Activated CD4-positive, alpha-beta memory T cell treated with anti-CD3 and anti-CD28 coated beads for 36 hours (primary cell): ENCODE data around the gene TXNDC5. TPM values are rescaled to one million over a fixed set of nuclear protein-coding genes. Genes with fewer than 3 reads are reported as not detected.
"Not testable (repeated sequence)": the region's sequence is repeated elsewhere in the genome, so short reads cannot be mapped to it uniquely, and the experiment has no call there.

ENCODE experiments used
- CTCF ChIA-PET: fragments of 350-600 bp; sonication (Branson Sonifier 250); formaldehyde crosslinking; loops from one replicate; lab custom pipeline; 2021; ENCODE audit warnings: antibody characterized with exemption, inconsistent platforms; lab: Charles Lee
- POLR2A ChIA-PET: fragments of 350-600 bp; sonication (Branson Sonifier 250); formaldehyde crosslinking; loops from one replicate; lab custom pipeline; 2021; ENCODE audit warnings: antibody characterized with exemption; lab: Charles Lee
- DNase-seq: peaks from one replicate; pipeline ENCODE4 v3.0.0-alpha.2; 2020
- H3K27ac Mint-ChIP-seq: one replicate; pipeline ENCODE4 v1.8.0; 2021; ENCODE audit warnings: mixed read lengths
- H3K27me3 Mint-ChIP-seq: one replicate; pipeline ENCODE4 v1.8.0; 2021; ENCODE audit warnings: mixed read lengths
- H3K36me3 Mint-ChIP-seq: one replicate; pipeline ENCODE4 v1.8.0; 2021; ENCODE audit warnings: mixed read lengths
- H3K4me1 Mint-ChIP-seq: one replicate; pipeline ENCODE4 v1.8.0; 2021; ENCODE audit warnings: low read depth, mixed read lengths
- H3K4me3 Mint-ChIP-seq: one replicate; pipeline ENCODE4 v1.8.0; 2021; ENCODE audit warnings: mild to moderate bottlenecking, mixed read lengths
- H3K9me3 Mint-ChIP-seq: one replicate; pipeline ENCODE4 v1.8.0; 2021; ENCODE audit warnings: mixed read lengths
- intact Hi-C: fragments of 100-400 bp; cut with micrococcal nuclease; formaldehyde crosslinking; loops from one replicate; pipeline ENCODE4 v1.15.1; 2023
- total RNA-seq, 2 experiments: library from RNA; stranded (reverse); gene quantifications; one replicate each; pipeline ENCODE4 v1.2.3, GENCODE V29; 2021

TXNDC5 gene
- total RNA-seq, 2 experiments from 2014 or later, result 59.6 to 64.5 TPM

DNA sequence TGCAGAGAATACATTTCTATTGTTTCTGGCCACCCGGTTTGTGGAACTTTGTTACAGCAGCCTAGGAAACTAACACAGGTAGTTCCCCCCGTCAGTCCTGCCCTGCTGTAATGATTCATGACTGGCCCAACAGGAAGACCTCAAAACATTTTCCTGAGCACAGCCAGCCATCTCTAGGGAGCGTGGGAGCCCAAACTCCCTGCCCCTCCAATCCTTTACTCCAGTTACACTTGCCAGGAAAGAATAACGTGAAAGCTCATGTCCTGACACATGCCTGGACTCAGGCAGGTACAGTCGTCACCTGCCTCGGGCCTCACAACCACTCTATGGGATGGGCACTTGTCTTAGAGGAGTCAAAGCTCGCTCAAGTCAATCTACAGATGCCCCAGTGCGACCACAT, 8.4 kb downstream of the TXNDC5 start:
- Mint-ChIP-seq H3K27ac (no peak overlapping the region), H3K36me3 (peaks cover 56% of the 10 kb centered on the region), H3K4me1 (no peaks in the 10 kb centered on the region), H3K27me3 (no peaks in the 10 kb centered on the region), H3K9me3 (no peaks in the 10 kb centered on the region), H3K4me3 (no peak overlapping the region)
- intact Hi-C loops, result no loop called here
- ChIA-PET CTCF (no interaction called here), POLR2A (no interaction called here)
- no peak for DNase-seq

DNA sequence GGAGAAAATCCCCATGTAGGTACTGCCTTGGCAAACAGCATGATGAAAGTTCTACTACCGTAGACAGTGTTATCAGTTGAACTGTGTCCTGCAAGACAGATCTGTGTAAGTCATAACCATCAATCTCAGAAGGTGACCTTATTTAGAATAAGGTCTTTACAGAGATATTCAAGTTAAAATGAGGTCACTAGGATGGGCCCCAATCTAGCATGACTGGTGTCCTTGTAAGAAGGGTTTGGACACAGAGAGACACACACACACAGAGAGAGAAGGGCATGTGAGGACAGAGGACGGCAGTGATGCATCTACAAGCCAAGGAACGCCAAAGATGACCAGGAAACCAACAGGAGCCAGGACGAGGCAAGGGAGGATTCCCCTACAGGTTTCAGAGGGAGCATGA, 8.8 kb downstream of the TXNDC5 start:
- DNase-seq, result no peak
- ChIA-PET CTCF (no interaction called here), POLR2A (no interaction called here)
- Mint-ChIP-seq H3K27ac (no peak overlapping the region), H3K36me3 (peaks cover 57% of the 10 kb centered on the region), H3K4me1 (no peaks in the 10 kb centered on the region), H3K9me3 (no peaks in the 10 kb centered on the region), H3K27me3 (no peaks in the 10 kb centered on the region), H3K4me3 (no peak overlapping the region)
- intact Hi-C loops, result no loop called here

DNA sequence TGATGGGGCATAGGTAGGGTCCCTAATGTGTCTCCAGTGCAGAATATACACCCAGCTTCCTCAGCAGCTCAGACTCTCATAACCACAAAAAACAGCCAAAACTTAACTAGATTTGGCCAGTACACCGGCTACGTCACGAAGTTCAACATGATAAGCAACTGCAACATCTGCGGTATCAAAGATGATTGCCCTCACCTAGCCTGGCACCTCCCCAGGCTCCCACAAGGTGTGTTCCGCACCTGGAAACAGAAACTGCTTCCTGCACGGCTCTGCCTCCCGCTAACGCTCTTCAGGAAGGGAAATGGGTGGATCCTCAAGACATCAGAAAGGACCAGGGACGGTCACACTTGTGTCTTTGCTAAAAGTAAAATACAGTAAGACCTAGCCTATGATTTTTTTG, 9.5 kb downstream of the TXNDC5 start:
- H3K27ac Mint-ChIP-seq, result no peak overlapping the region
- peaks cover 62% of the 10 kb centered on the region for H3K36me3 Mint-ChIP-seq
- DNase-seq, result no peak
- ChIA-PET CTCF (no interaction called here), POLR2A (no interaction called here)
- H3K4me1 Mint-ChIP-seq, result no peaks in the 10 kb centered on the region
- intact Hi-C loops, result no loop called here
- no peak overlapping the region for H3K4me3 Mint-ChIP-seq
- no peaks in the 10 kb centered on the region for H3K27me3 Mint-ChIP-seq
- H3K9me3 Mint-ChIP-seq, result no peaks in the 10 kb centered on the region

DNA sequence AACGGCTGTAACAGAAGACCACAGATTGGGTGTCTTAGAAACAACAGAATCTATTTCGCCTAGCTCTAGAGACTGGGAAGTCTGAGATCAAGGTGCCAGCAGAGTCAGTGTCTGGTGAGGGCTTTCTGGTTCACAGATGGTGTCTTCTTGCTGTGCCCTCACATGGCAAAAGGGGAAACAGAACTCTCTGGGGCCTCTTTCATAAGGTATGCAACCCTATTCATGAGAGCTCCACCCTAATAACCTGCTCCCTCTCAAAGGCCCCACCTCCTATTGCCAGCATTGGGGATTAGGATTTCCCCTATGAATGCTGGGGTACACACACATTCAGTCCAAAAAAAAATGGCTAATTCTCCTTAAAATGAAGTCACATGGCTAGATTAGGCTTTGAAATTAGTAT, 10.0 kb downstream of the TXNDC5 start:
- ChIA-PET POLR2A (interaction anchor here (1.2 kb wide), 1 partner anchor 12 kb away, joined by 4 read pairs; no protein-coding TSS in a partner anchor), CTCF (interaction anchor here (1.2 kb wide), 1 partner anchor 109 kb away, joined by 3 read pairs; no protein-coding TSS in a partner anchor)
- Mint-ChIP-seq H3K27ac (no peak overlapping the region), H3K4me1 (no peaks in the 10 kb centered on the region), H3K9me3 (no peaks in the 10 kb centered on the region), H3K36me3 (peaks cover 65% of the 10 kb centered on the region), H3K4me3 (no peak overlapping the region), H3K27me3 (no peaks in the 10 kb centered on the region)
- no peak for DNase-seq
- intact Hi-C loops, result no loop called here

DNA sequence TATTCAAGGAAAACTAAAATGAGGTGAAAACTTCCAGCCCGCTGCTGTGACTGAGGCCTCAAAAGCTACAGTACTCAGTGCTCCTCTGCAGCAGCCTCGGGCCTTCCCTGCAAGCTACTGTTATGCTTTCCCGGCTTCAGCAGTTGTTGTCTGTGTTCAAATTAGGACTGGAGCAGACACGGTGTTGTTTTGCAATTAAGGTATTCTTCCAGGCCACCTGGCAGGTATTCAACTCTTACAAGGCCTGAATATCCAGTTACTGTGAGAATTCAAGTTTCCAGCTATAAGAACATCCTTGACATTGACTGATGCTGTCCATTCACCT, 10.7 kb downstream of the TXNDC5 start:
- no peak overlapping the region for H3K27ac Mint-ChIP-seq
- H3K36me3 Mint-ChIP-seq, result peaks cover 65% of the 10 kb centered on the region
- no peaks in the 10 kb centered on the region for H3K4me1 Mint-ChIP-seq
- no peak for DNase-seq
- H3K9me3 Mint-ChIP-seq, result no peaks in the 10 kb centered on the region
- POLR2A ChIA-PET, result interaction anchor here (1.2 kb wide), 1 partner anchor 12 kb away, joined by 4 read pairs; no protein-coding TSS in a partner anchor
- H3K27me3 Mint-ChIP-seq, result no peaks in the 10 kb centered on the region
- CTCF ChIA-PET, result interaction anchor here (1.0 to 1.2 kb wide), 2 partner anchors 110 to 158 kb away, joined by 3 to 5 read pairs; no protein-coding TSS in a partner anchor
- intact Hi-C loops, result no loop called here
- no peak overlapping the region for H3K4me3 Mint-ChIP-seq

DNA sequence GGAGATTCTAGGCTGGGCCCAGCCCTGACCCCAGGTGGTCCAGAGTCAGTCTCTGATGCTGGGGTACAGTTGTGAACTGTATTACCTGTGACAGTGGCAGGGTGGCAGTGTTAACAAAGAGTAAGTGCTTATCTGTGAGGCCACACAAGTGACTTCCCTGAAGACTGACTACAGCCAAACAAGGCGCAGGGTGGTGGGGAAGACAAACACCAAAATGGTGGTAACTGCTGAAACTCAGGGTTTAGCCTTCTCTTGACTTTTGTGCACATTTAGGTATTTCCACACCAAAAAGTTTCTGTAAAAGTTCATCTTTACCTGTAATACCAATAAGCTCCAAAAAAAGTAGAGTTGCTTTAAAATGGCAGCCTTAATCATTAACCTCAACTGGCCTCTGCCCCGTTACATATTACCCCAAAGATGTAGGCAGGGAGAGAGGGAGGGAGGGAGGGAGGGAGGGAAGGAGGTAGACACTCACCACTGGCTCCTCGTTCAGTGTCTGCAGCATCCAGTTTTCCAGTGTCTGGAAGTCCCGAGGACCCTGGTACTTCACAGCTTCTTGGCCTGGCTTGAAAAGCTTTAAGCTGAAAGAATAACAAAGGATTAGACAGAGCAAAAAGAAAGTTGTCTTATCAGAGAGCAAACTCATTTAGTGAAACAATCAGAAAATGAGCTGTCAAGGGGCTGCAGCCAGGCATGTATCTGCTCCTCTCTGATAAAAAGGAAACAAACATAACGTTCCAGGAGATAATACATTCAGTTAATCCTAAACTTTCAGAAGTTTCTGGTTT, 11.3 kb downstream of the TXNDC5 start:
- H3K4me1 Mint-ChIP-seq, result no peaks in the 10 kb centered on the region
- no peak overlapping the region for H3K4me3 Mint-ChIP-seq
- no peak for DNase-seq
- H3K27ac Mint-ChIP-seq, result no peak overlapping the region
- intact Hi-C loops, result no loop called here
- POLR2A ChIA-PET, result interaction anchor here (1.2 kb wide), 1 partner anchor 13 kb away, joined by 4 read pairs; no protein-coding TSS in a partner anchor
- CTCF ChIA-PET, result interaction anchor here (1.0 to 1.2 kb wide), 3 partner anchors 107 to 159 kb away, joined by 3 to 5 read pairs (median 3); no protein-coding TSS in a partner anchor
- peaks cover 64% of the 10 kb centered on the region for H3K36me3 Mint-ChIP-seq
- H3K9me3 Mint-ChIP-seq, result no peaks in the 10 kb centered on the region
- no peaks in the 10 kb centered on the region for H3K27me3 Mint-ChIP-seq

DNA sequence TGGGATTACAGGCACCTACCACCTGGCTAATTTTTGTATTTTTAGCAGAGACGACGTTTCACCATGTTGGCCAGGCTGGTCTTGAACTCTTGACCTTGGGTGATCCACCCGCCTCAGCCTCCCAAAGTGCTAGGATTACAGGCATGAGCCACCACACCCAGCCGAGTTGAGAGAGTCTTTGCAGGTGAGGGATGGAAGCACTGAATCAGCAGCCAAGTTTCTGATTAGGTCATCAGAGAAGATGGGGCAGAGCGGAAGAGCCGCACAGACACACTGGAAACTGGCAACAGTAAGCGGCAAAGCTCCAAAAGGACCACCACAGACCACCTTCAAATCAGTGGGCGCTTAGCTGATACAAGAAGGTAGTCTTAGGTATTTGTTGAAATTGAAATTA, 12.4 kb downstream of the TXNDC5 start:
- H3K36me3 Mint-ChIP-seq, result peaks cover 70% of the 10 kb centered on the region
- CTCF ChIA-PET, result interaction anchor here (1.1 kb wide), 1 partner anchor 108 kb away, joined by 3 read pairs; no protein-coding TSS in a partner anchor
- H3K9me3 Mint-ChIP-seq, intact Hi-C loops, H3K4me1 Mint-ChIP-seq, H3K4me3 Mint-ChIP-seq, DNase-seq, H3K27me3 Mint-ChIP-seq, POLR2A ChIA-PET, H3K27ac Mint-ChIP-seq: not testable (repeated sequence)

DNA sequence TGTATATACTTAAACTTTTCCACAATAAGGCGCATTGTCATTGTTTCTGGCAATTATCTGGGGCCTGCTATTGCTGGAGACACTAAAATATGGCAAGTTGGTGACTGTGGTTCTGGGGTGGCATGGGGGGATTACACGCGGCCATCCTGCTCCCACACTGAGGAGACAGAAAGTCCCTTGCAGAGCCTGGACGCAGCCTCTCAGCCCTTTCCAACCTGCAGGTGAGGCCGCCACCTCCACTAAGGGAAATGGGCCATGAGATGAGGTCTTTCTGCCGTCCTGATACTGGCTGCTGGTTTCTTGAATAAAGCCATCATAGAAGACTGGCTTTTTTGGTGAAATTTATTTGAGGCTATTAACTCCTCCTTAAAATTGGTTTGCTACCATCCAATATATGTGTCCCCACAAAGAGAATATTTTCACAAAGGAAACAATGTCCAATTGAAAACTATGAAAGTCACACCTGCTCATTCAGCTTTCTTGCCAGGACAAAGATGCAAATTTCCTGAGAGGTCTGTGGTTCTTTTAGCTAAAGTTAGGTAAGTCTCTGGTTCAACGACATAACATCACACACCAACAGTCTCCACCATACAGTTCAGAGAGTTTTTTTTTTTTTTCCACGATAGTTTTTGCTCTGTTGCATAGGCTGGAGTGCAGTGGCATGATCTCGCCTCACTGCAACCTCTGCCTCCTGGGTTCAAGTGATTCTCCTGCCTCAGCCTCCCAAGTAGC, 13.0 kb downstream of the TXNDC5 start:
- no peak for DNase-seq
- intact Hi-C loops, result no loop called here
- no peak overlapping the region for H3K27ac Mint-ChIP-seq
- H3K36me3 Mint-ChIP-seq, result peaks cover 70% of the 10 kb centered on the region
- CTCF ChIA-PET, result interaction anchor here (0.7 to 1.1 kb wide), 2 partner anchors 109 to 566 kb away, joined by 3 read pairs; no protein-coding TSS in a partner anchor
- H3K9me3 Mint-ChIP-seq, result no peaks in the 10 kb centered on the region
- H3K4me3 Mint-ChIP-seq, result no peak overlapping the region
- H3K4me1 Mint-ChIP-seq, result no peaks in the 10 kb centered on the region
- no peaks in the 10 kb centered on the region for H3K27me3 Mint-ChIP-seq
- POLR2A ChIA-PET, result no interaction called here

DNA sequence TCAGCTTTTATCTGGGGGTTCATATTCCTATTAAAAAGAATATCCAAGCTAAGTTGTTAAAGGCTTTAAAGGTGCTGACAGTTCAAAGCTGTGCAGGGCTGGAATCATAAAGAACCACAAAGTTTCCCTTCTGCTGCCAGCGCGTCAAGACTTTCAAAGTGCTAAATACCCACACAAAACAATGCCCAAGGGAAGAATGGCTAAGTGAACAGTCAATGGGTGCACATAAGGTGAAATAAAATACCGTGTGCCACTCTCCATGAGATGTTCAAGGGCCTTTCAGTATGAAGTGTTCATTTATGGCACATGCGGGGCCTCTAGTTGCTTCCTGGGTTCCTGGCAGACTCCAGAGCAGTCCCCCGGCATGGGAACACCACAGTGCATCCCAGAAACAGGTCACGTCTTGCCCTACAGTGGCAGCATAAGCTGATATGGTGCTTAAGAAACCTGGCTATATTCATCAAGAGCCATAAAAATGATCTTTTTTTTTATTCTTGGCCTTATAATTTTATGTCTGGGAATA, 14.1 kb downstream of the TXNDC5 start:
- intact Hi-C loops, result no loop called here
- CTCF ChIA-PET, result no interaction called here
- no peaks in the 10 kb centered on the region for H3K27me3 Mint-ChIP-seq
- DNase-seq, result no peak
- peaks cover 68% of the 10 kb centered on the region for H3K36me3 Mint-ChIP-seq
- POLR2A ChIA-PET, result no interaction called here
- no peaks in the 10 kb centered on the region for H3K4me1 Mint-ChIP-seq
- no peak overlapping the region for H3K4me3 Mint-ChIP-seq
- no peaks in the 10 kb centered on the region for H3K9me3 Mint-ChIP-seq
- no peak overlapping the region for H3K27ac Mint-ChIP-seq

DNA sequence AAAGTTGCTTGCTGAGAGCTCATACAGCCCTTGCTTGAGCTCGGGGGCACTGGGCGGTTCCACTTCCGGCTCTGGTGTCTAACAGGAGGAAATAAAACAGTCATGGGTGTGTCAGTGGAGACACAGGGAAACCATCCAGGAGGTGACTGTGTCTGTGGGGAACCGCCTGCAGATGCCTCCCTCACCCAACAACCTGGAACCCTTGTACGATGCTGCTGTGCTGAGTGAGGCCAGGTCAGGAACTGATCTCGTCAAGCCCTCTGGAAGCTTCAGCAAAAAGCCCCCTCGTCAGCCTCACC, 15.5 kb downstream of the TXNDC5 start:
- H3K4me3 Mint-ChIP-seq, result no peak overlapping the region
- intact Hi-C loops, result no loop called here
- no peak overlapping the region for H3K27ac Mint-ChIP-seq
- H3K36me3 Mint-ChIP-seq, result peaks cover 67% of the 10 kb centered on the region
- H3K27me3 Mint-ChIP-seq, result no peaks in the 10 kb centered on the region
- ChIA-PET CTCF (no interaction called here), POLR2A (no interaction called here)
- no peak for DNase-seq
- H3K9me3 Mint-ChIP-seq, result no peaks in the 10 kb centered on the region
- H3K4me1 Mint-ChIP-seq, result no peaks in the 10 kb centered on the region

DNA sequence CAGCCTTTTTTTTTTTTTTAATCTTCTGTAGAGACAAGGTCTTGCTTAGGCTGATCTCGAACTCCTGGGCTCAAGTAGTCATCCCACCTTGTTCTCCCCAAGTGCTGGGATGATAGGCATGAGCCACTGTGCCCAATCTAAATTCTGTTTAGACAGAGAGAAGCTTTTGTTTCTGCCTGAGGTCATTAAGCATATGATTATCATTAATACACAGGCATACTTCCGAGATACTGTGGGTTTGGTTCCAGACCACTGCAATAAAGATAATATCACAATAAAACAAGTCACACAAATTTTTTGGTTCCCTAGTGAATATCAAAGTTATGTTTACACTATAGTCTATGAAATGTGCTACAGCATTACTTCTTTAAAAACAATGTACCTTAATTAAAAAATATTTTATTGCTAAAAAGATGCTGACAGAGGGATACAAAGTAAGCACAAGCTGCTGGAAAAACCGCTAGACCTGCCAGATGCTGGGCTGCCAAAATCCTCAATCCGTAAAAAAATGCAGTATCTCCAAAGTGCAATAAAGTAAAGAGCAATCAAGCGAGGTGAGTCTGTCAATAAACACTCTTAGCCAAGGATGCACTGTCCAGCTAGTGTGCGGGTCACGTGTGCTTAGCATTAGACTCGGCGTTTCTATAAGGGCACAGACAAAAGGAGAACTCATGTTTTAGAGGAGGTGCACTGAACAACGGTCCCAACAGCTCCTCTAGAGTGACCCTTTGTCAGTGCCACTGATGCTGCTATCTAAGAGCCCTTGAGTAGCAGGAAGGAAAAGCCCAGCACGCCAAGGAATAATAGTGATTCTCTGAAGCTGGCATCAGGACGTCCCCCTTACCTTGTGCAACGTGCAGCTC, 16.1 kb downstream of the TXNDC5 start:
- H3K27me3 Mint-ChIP-seq, result no peaks in the 10 kb centered on the region
- ChIA-PET CTCF (no interaction called here), POLR2A (interaction anchor here (0.7 kb wide), 1 partner anchor 270 kb away, joined by 3 read pairs; no protein-coding TSS in a partner anchor)
- no peak for DNase-seq
- H3K9me3 Mint-ChIP-seq, result no peaks in the 10 kb centered on the region
- peaks cover 64% of the 10 kb centered on the region for H3K36me3 Mint-ChIP-seq
- intact Hi-C loops, result no loop called here
- H3K4me1 Mint-ChIP-seq, result no peaks in the 10 kb centered on the region
- H3K4me3 Mint-ChIP-seq, result no peak overlapping the region
- no peak overlapping the region for H3K27ac Mint-ChIP-seq

DNA sequence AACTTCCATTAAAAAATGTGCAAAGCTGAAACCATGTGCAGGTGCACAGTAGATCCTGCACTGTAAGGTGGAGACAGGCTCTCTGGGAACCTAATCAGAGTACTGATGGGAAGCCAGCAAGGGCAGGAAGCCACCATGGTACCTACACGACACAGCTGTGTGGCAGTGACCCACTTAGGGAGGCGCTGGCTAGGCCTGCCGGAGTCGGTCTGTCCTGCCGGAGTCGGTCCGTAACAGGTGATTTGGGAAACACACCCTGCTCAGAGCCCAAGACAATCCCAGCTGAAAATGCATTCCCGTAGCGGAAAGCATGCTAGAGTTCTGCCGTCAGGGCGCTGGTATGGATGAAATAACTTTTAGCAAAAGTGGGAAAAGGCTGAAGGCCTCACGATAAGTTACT, 17.2 kb downstream of the TXNDC5 start:
- ChIA-PET POLR2A (no interaction called here), CTCF (no interaction called here)
- no peak for DNase-seq
- no peaks in the 10 kb centered on the region for H3K4me1 Mint-ChIP-seq
- H3K36me3 Mint-ChIP-seq, result peaks cover 63% of the 10 kb centered on the region
- H3K9me3 Mint-ChIP-seq, result no peaks in the 10 kb centered on the region
- no peak overlapping the region for H3K4me3 Mint-ChIP-seq
- intact Hi-C loops, result no loop called here
- H3K27ac Mint-ChIP-seq, result no peak overlapping the region
- no peaks in the 10 kb centered on the region for H3K27me3 Mint-ChIP-seq
